GM06990 (cell line): ENCODE data around the gene NPFFR2.

Source experiments
- DNase-seq: peaks from one replicate; pipeline ENCODE4 v3.0.0-alpha.2; 2011; ENCODE audit not compliant: insufficient read length; ENCODE audit errors: extremely low read depth
- H3K27me3 ChIP-seq: replicated peaks from 2 replicates; pipeline ENCODE4 v1.6.0; 2011; ENCODE audit warnings: low read length; ENCODE audit not compliant: control insufficient read depth, insufficient read depth
- H3K36me3 ChIP-seq: 2 replicates; pipeline ENCODE4 v1.5.1; 2011; ENCODE audit warnings: low read length; ENCODE audit not compliant: control insufficient read depth, insufficient read depth
- H3K4me3 ChIP-seq: replicated peaks from 2 replicates; pipeline ENCODE4 v1.5.1; 2011; ENCODE audit warnings: low read depth, mild to moderate bottlenecking, control low read depth, low read length
- CTCF ChIP-seq: IDR thresholded peaks from 2 replicates; pipeline ENCODE4 v1.5.1; 2011; ENCODE audit warnings: low read length, control low read depth, mild to moderate bottlenecking, inconsistent platforms; ENCODE audit not compliant: insufficient read depth, poor library complexity, severe bottlenecking

NPFFR2 gene

GRCh38 chr4:72011906-72012305 is 19.9 kb upstream of the NPFFR2 start:
- no peak for DNase-seq

GRCh38 chr4:72016011-72016410 is 15.8 kb upstream of the NPFFR2 start:
- H3K4me3 ChIP-seq, result no peak overlapping the region
- no peak for TF ChIP-seq CTCF
- H3K27me3 ChIP-seq, result no peaks in the 10 kb centered on the region
- no peak for DNase-seq
- H3K36me3 ChIP-seq, result no peaks in the 10 kb centered on the region

More at GRCh38 chr4:72011906-72012305, 19.9 kb upstream of the NPFFR2 start:
- H3K36me3 ChIP-seq, result no peaks in the 10 kb centered on the region
- no peak for TF ChIP-seq CTCF
- H3K27me3 ChIP-seq, result no peaks in the 10 kb centered on the region
- H3K4me3 ChIP-seq, result no peak overlapping the region

- H3K36me3 ChIP-seq, result no peaks in the 10 kb centered on the region
- TF ChIP-seq CTCF, result no peak
- no peak for DNase-seq
- no peaks in the 10 kb centered on the region for H3K27me3 ChIP-seq
- H3K4me3 ChIP-seq, result no peak overlapping the region
Observed at GRCh38 chr4:72019688-72020087, 12.1 kb upstream of the NPFFR2 start.

GRCh38 chr4:72022553-72022952 is 9.2 kb upstream of the NPFFR2 start:
- Histone ChIP-seq H3K36me3 (no peaks in the 10 kb centered on the region), H3K27me3 (no peaks in the 10 kb centered on the region), H3K4me3 (no peak overlapping the region)
- TF ChIP-seq CTCF, result no peak
- DNase-seq, result no peak

- H3K4me3 ChIP-seq, result no peak overlapping the region
- no peaks in the 10 kb centered on the region for H3K27me3 ChIP-seq
- no peak for DNase-seq
- H3K36me3 ChIP-seq, result no peaks in the 10 kb centered on the region
- no peak for TF ChIP-seq CTCF
Observed at GRCh38 chr4:72055566-72055965, 23.8 kb downstream of the NPFFR2 start.

GRCh38 chr4:72063726-72064125 is 31.9 kb downstream of the NPFFR2 start:
- no peak overlapping the region for H3K4me3 ChIP-seq
- no peaks in the 10 kb centered on the region for H3K36me3 ChIP-seq
- no peak for DNase-seq
- TF ChIP-seq CTCF, result no peak
- H3K27me3 ChIP-seq, result no peaks in the 10 kb centered on the region
